Measurements from ENCODE around the gene UTF1.

GRCh38 chr10:133219782-133220181 lies 10.2 kb upstream of the UTF1 start:
- TF ChIP-seq POLR2AphosphoS5 (IDR thresholded peaks at IDR 0.05; ENCODE audit: low read depth, low read length), result no peak
- no peak for TF ChIP-seq TAF1 (IDR thresholded peaks at IDR 0.05; ENCODE audit: borderline replicate concordance, low read depth, low read length)

All from GM12892 (cell line).